Subcutaneous adipose tissue (tissue), 4 donors: ENCODE results near the gene NKPD1. TPM values are rescaled to one million over a fixed set of nuclear protein-coding genes. Genes with fewer than 3 reads are reported as not detected.

ENCODE experiments used
- CTCF ChIP-seq: fragments of 450-650 bp; IDR thresholded peaks from one replicate; pipeline ENCODE4 v1.5.1; 2016; ENCODE audit warnings: low read depth, mild to moderate bottlenecking, control low read depth, antibody characterized with exemption, moderate library complexity
- total RNA-seq, 4 donors: library from RNA; depleted of rRNA; stranded (reverse); fragments of >200 nt; gene quantifications; one replicate each; pipeline ENCODE4 v1.1.0, GENCODE V29; 2016

The NKPD1 gene
- total RNA-seq, 4 donors from 2014 or later, result 0.17 TPM; not detected in 3

GRCh38 chr19:45119582-45119981 lies 41.2 kb downstream of the NKPD1 start:
- TF ChIP-seq CTCF, result no peak

GRCh38 chr19:45118106-45118505 lies 42.7 kb downstream of the NKPD1 start:
- TF ChIP-seq CTCF, result no peak

- TF ChIP-seq CTCF, result no peak
Measured at GRCh38 chr19:45117671-45118070, 43.1 kb downstream of the NKPD1 start.

- TF ChIP-seq CTCF, result no peak
Measured at GRCh38 chr19:45117167-45117594, 43.6 kb downstream of the NKPD1 start.

- TF ChIP-seq CTCF, result no peak
Measured at GRCh38 chr19:45115809-45116615, 44.8 kb downstream of the NKPD1 start.

GRCh38 chr19:45114116-45114515 lies 46.7 kb downstream of the NKPD1 start:
- no peak for TF ChIP-seq CTCF

- no peak for TF ChIP-seq CTCF
Measured at GRCh38 chr19:45113628-45114027, 47.2 kb downstream of the NKPD1 start.
